Mucosa of stomach (tissue), 1 donor: ENCODE results near the gene ARHGEF37.

Experiments used
- H3K27me3 ChIP-seq: one replicate; pipeline ENCODE4 v1.7.0; 2013; ENCODE audit warnings: mild to moderate bottlenecking, low read length; ENCODE audit not compliant: control insufficient read depth, insufficient read depth
- H3K36me3 ChIP-seq: one replicate; pipeline ENCODE4 v1.7.0; 2013; ENCODE audit warnings: low read length; ENCODE audit not compliant: control insufficient read depth, insufficient read depth
- H3K4me1 ChIP-seq: one replicate; pipeline ENCODE4 v1.7.0; 2013; ENCODE audit warnings: mild to moderate bottlenecking, low read length; ENCODE audit not compliant: control insufficient read depth, insufficient read depth
- H3K4me3 ChIP-seq: one replicate; pipeline ENCODE4 v1.7.0; 2013; ENCODE audit warnings: low read length
- H3K9ac ChIP-seq: one replicate; pipeline ENCODE4 v1.7.0; 2013; ENCODE audit warnings: mild to moderate bottlenecking, low read length, moderate library complexity
- H3K9me3 ChIP-seq: one replicate; pipeline ENCODE4 v1.7.0; 2013; ENCODE audit warnings: mild to moderate bottlenecking, low read length, moderate library complexity; ENCODE audit not compliant: control insufficient read depth
- donor health status: Pancreatic carcinoma.

The ARHGEF37 gene

DNA sequence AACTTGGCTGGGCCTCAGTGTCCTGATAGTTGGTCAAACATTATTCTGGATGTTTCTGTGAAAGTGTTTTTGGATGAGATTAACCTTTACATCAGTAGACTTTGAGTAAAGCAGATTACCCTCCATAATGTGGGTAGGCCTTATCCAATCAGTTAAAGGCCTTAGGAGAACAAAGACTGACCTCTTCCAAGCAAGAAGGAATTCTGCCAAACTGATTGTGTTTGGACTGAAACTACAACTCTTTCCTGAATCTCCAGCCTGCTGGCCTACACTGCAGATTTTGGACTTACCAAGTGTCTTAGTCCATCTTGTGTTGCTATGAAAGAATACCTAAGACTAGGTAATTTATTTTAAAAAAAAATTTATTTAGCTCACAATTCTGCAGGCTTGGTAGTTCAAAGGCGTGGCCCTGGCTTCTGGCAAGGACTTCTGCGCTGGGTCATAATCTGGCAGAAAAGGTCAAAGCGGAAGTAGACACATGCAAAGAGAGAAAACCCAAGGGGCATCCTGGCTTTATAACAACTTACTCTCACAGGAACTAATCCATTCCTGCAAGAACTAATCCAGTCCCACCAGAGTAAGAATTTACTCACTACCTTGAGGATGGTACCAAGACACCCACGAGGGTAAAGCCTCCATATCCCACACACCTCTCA lies 8.6 kb upstream of the ARHGEF37 start:
- Histone ChIP-seq H3K4me1 (peaks cover 24% of the 10 kb centered on the region), H3K36me3 (no peaks in the 10 kb centered on the region), H3K4me3 (no peak overlapping the region), H3K9me3 (no peaks in the 10 kb centered on the region), H3K9ac (no peak overlapping the region), H3K27me3 (no peaks in the 10 kb centered on the region)

DNA sequence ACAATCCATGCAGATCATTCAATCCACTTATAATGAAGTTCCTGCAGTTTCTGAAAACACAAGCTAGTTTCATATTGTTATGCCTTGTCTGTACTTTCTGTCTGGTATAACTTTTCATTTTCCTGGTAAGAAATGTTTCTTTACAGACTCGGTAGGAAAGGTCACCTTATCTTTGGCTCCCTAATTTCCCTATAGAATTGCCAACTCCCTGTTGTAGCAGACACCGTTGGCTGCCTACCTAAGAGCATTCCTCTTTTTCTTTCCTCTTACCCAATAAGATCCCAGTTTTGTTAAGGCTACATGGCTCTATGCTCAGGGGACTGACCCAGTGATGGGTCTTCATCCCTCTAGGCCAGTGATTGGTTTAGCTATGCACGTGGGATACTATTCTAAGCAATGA lies 6.2 kb upstream of the ARHGEF37 start:
- no peaks in the 10 kb centered on the region for H3K36me3 ChIP-seq
- H3K9me3 ChIP-seq: no peaks in the 10 kb centered on the region
- no peaks in the 10 kb centered on the region for H3K27me3 ChIP-seq
- H3K4me3 ChIP-seq: no peak overlapping the region
- H3K4me1 ChIP-seq: peaks cover 31% of the 10 kb centered on the region
- no peak overlapping the region for H3K9ac ChIP-seq

DNA sequence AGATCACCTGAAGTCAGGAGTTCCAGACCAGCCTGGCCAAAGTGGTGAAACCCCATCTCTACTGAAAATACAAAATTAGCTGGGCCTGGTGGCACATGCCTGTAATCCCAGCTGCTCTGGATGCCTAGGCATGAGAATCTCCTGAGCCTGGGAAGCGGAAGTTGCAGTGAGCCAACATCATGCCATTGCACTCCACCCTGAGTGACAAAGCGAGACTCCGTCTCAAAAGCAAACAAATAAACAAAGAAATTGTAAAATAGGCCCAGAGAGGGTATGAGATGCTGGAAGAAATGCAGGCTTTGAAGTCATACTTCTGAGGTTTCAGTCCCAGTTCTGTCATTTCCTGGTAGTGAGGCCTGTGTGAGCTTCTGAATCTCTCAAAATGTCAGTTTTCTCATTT lies 5.3 kb upstream of the ARHGEF37 start:
- peaks cover 40% of the 10 kb centered on the region for H3K4me1 ChIP-seq
- no peaks in the 10 kb centered on the region for H3K27me3 ChIP-seq
- H3K4me3 ChIP-seq: no peak overlapping the region
- no peak overlapping the region for H3K9ac ChIP-seq
- H3K9me3 ChIP-seq: no peaks in the 10 kb centered on the region
- no peaks in the 10 kb centered on the region for H3K36me3 ChIP-seq

DNA sequence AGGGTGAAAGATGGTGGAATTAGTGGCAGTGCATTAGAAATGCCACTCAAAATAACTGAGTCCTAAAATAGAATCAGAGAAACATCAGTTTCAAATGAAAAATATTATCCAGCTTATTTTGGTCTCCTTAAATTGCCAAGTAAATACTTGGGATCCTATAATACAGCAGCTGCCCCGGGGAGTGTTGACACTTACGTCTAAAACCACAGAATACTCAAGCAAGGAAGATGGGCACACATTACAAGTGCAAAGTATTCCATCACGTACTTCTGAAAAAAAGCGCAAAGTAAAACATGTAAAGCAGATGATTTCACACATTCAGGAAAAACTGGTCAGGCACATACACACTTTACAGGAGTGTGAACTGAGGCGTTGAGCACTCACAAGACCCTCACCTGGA lies 2.4 kb upstream of the ARHGEF37 start:
- no peaks in the 10 kb centered on the region for H3K36me3 ChIP-seq
- no peaks in the 10 kb centered on the region for H3K9me3 ChIP-seq
- H3K4me1 ChIP-seq: peaks cover 38% of the 10 kb centered on the region
- no peaks in the 10 kb centered on the region for H3K27me3 ChIP-seq
- no peak overlapping the region for H3K9ac ChIP-seq
- H3K4me3 ChIP-seq: no peak overlapping the region

DNA sequence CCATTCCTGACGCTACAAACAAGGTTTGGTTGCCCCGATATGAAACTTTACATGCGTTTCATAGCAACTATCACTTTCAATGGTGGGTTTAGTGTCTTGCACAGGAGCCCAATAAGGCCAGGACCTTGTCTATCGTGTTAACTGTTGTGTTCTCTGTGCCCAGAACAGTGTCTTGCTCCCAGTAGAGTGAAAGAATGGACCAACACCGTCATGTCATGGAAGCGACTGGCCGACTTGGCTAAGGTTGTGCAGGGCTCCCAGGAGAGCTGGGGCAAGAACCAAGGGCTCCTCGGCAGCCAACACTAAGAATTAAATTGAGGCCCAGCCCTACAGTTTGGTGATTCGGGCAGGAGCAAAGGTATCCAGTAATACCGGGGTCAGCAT lies 498 bp upstream of the ARHGEF37 start:
- peak overlapping the region; percentile 9 for H3K4me3 ChIP-seq
- peaks cover 35% of the 10 kb centered on the region for H3K4me1 ChIP-seq
- H3K9ac ChIP-seq: peak overlapping the region; percentile 86
- H3K27me3 ChIP-seq: no peaks in the 10 kb centered on the region
- H3K9me3 ChIP-seq: no peaks in the 10 kb centered on the region
- H3K36me3 ChIP-seq: no peaks in the 10 kb centered on the region

DNA sequence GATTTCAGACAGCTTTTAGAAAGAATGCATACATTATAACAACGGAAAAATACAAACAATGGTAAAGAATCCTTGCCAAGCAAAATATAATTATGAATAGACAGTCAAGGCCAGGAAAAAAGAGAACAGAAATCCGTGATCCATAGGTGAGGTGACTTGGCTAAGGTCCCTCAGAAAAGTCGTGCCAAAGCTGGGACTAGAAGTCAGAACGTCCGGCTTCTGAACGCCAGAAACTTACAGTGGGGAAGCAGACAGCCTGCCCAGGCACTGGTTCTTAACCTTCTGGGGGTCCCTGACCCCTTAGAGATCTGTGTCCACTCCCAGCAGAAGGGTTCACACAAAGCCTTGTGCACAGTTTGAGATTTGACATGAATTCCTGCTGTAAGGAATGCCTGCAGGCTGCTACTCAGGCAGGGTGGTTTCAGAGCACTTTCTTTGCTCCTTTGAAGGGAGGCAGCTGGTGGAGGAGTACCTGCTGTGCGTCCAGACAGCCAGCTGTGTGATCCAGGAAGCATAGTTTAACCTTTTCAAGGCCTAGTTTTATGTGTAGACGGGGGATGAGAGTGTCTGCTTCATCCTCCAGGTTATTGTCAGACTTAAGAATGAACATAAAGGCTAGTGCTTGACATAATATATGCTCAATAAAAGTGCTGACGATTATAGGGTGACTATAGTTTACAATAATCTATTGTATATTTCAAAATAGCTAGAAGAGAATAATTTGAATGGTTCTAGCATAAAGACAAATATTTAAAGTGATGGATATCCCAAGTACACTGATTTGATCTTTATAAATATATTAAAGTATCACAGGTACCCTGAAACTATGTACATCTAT lies 852 bp downstream of the ARHGEF37 start:
- Histone ChIP-seq H3K4me3 (peak overlapping the region; percentile 9), H3K36me3 (no peaks in the 10 kb centered on the region), H3K4me1 (peaks cover 40% of the 10 kb centered on the region)

DNA sequence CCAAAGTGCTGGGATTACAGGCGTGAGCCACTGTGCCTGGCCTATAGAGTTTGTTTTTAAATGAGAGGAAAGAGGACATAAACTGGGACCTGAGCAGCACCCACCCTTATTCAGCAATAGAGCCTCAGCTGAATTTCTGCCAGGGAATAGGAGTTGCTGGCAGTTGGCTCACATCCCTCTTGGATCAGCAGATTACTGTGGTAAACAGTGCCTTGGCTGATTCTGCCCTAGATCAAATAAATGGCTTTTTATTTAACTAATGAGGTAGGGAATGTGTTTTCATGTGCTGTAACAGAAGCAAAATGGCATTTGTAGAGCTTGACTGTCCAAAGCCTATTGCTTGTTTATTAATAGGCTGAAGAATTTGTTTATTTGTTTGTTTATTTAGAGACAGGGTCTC lies 2.1 kb downstream of the ARHGEF37 start:
- H3K4me1 ChIP-seq: peaks cover 39% of the 10 kb centered on the region
- peak overlapping the region; percentile 38 for H3K9ac ChIP-seq
- no peaks in the 10 kb centered on the region for H3K9me3 ChIP-seq
- no peaks in the 10 kb centered on the region for H3K27me3 ChIP-seq
- H3K36me3 ChIP-seq: no peaks in the 10 kb centered on the region
- H3K4me3 ChIP-seq: no peak overlapping the region

More for the DNA sequence above, 852 bp downstream of the ARHGEF37 start:
- no peaks in the 10 kb centered on the region for H3K9me3 ChIP-seq
- H3K27me3 ChIP-seq: no peaks in the 10 kb centered on the region
- H3K9ac ChIP-seq: peak overlapping the region; percentile 86

DNA sequence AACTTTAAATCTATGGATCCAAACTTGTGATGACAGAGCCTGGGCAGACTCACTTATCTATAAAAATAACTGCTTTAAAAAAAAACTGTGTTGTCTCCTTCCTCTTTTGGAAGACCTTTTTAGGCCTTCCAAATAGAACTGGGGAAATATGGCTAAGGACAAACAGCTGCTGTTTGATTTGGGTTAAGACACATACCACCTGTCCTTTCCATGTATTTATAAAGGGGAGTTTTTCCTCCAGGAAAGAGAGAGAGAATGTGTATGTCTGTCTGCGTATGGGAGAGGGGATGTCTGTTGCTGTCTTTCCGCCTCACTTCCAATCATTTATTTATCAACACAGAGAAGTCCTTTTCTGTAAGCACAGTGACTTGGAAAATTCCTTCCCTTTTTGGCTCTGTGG lies 2.8 kb downstream of the ARHGEF37 start:
- H3K9ac ChIP-seq: peak overlapping the region; percentile 22

DNA sequence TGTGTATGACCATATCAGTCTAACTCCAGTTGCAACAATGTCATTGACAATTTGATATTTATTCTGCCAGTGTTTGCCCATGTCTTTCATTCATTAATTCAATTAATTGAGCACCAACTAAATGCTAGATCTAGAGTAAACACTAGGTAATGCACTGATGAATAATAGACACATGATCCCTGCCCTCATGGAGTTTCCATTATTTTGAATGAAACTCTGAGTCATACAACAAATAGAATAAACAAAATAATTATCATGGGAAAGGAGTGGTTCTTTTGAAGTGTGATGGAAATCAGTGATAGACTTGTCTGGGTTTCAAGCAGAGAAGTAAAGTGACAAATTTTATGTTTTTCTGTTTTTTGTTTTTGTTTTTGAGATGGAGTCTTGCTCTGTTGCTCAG lies 4.6 kb downstream of the ARHGEF37 start:
- no peak overlapping the region for H3K9ac ChIP-seq
- no peak overlapping the region for H3K4me3 ChIP-seq
- H3K27me3 ChIP-seq: no peaks in the 10 kb centered on the region
- no peaks in the 10 kb centered on the region for H3K9me3 ChIP-seq
- H3K36me3 ChIP-seq: no peaks in the 10 kb centered on the region
- peaks cover 32% of the 10 kb centered on the region for H3K4me1 ChIP-seq

More for the DNA sequence above, 2.8 kb downstream of the ARHGEF37 start:
- H3K36me3 ChIP-seq: no peaks in the 10 kb centered on the region
- peaks cover 35% of the 10 kb centered on the region for H3K4me1 ChIP-seq
- H3K9me3 ChIP-seq: no peaks in the 10 kb centered on the region
- H3K4me3 ChIP-seq: no peak overlapping the region
- H3K27me3 ChIP-seq: no peaks in the 10 kb centered on the region

DNA sequence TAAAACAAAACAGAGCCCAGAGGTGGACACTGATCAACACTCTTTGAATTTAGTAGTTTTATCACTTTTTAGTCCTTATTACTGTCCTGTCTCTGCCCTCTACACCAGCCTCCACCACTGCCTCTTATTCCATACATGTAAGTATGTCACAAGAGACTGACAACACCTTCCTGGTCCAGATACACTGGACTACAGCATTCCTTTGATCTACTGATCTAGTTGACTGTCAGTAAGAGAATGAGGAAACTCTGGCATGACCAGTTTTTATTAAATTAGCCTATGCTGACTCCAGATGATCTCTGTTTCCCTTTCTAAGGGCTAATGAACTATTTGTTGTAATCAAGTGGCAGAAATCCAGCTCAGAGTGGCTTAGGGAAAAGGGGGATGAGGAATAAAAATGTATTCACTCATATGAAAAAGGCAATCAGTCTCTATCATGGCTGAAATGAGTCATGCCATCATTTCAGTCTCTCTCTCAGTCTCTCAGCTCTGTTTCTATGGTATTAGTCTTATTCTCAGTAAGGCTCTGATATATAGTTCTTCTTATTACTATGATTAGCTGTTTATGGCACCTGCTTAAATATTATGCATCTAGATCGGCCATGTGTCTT lies 5.5 kb downstream of the ARHGEF37 start:
- H3K9ac ChIP-seq: no peak overlapping the region
- no peaks in the 10 kb centered on the region for H3K36me3 ChIP-seq
- peaks cover 34% of the 10 kb centered on the region for H3K4me1 ChIP-seq

DNA sequence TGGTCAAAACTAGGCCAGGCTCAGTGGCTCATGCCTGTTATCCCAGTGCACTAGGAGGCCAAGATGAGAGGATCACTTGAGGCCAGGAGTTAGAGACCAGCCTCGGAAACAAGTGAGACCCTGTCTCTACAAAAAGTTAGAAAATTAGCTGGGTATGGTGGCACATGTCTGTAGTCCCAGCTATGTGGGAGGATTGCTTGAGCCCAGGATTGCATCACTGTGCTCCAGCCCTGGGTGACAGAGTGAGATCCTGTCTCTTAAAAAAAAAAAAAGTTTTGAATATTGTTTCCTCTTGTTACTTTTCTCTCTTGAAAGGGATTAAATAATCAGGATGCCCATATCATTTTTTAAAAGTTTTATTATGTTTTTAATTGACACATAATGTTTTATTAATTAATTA lies 7.6 kb downstream of the ARHGEF37 start:
- H3K9me3 ChIP-seq: no peaks in the 10 kb centered on the region
- H3K36me3 ChIP-seq: no peaks in the 10 kb centered on the region
- H3K4me3 ChIP-seq: no peak overlapping the region
- no peak overlapping the region for H3K9ac ChIP-seq
- peaks cover 29% of the 10 kb centered on the region for H3K4me1 ChIP-seq
- H3K27me3 ChIP-seq: no peaks in the 10 kb centered on the region

More for the DNA sequence above, 5.5 kb downstream of the ARHGEF37 start:
- no peaks in the 10 kb centered on the region for H3K9me3 ChIP-seq
- H3K27me3 ChIP-seq: no peaks in the 10 kb centered on the region
- no peak overlapping the region for H3K4me3 ChIP-seq

DNA sequence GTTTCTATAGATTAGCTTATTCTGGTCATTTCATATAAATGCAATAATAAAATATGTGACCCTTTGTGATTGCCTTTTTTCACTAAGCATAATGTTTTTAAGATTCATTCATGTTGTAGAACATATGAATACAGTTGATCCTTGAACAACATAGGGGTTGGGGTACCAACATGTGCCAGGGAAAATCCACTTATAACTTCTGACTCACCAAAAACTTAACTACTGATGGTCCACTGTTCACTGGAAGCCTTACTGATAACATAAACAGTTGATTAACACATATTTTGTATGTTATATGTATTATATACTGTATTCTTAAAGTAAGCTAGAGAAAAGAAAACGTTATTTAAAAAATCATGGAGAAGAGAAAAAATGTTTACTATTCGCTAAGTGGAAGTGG lies 12.1 kb downstream of the ARHGEF37 start:
- Histone ChIP-seq H3K27me3 (no peaks in the 10 kb centered on the region), H3K4me1 (peaks cover 12% of the 10 kb centered on the region), H3K9ac (no peak overlapping the region), H3K4me3 (no peak overlapping the region), H3K36me3 (no peaks in the 10 kb centered on the region), H3K9me3 (no peaks in the 10 kb centered on the region)
